GM21737 (cell line): ENCODE data around the gene NPM1.

ENCODE experiments used
- ATAC-seq: cut with Tn5 transposase; IDR thresholded peaks from one replicate; pipeline ENCODE4 v1.9.1; 2021; ENCODE audit warnings: mild to moderate bottlenecking, moderate library complexity; ENCODE audit not compliant: unreplicated experiment

Gene NPM1

GRCh38 chr5:171426680-171427079, 39.0 kb downstream of the NPM1 start:
- no peak for ATAC-seq

GRCh38 chr5:171427318-171428167, 39.9 kb downstream of the NPM1 start:
- no peak for ATAC-seq

- ATAC-seq: no peak
Measured at GRCh38 chr5:171428168-171428696, 40.6 kb downstream of the NPM1 start.

GRCh38 chr5:171428809-171429542, 41.3 kb downstream of the NPM1 start:
- ATAC-seq: no peak

- ATAC-seq: no peak
Measured at GRCh38 chr5:171429543-171429910, 41.9 kb downstream of the NPM1 start.

- no peak for ATAC-seq
Measured at GRCh38 chr5:171431251-171431777, 43.7 kb downstream of the NPM1 start.

GRCh38 chr5:171432076-171432475, 44.4 kb downstream of the NPM1 start:
- no peak for ATAC-seq

- no peak for ATAC-seq
Measured at GRCh38 chr5:171432583-171433351, 45.1 kb downstream of the NPM1 start.

GRCh38 chr5:171433352-171433698, 45.7 kb downstream of the NPM1 start:
- ATAC-seq: no peak

GRCh38 chr5:171433982-171434676, 46.5 kb downstream of the NPM1 start:
- no peak for ATAC-seq

GRCh38 chr5:171434874-171435273, 47.2 kb downstream of the NPM1 start:
- no peak for ATAC-seq

GRCh38 chr5:171435908-171436307, 48.3 kb downstream of the NPM1 start:
- ATAC-seq: no peak

- no peak for ATAC-seq
Measured at GRCh38 chr5:171436804-171437285, 49.2 kb downstream of the NPM1 start.

GRCh38 chr5:171437286-171437821, 49.7 kb downstream of the NPM1 start:
- ATAC-seq: no peak

GRCh38 chr5:171438738-171439137, 51.1 kb downstream of the NPM1 start:
- no peak for ATAC-seq

GRCh38 chr5:171441246-171441791, 53.7 kb downstream of the NPM1 start:
- no peak for ATAC-seq

- no peak for ATAC-seq
Measured at GRCh38 chr5:171442287-171443042, 54.8 kb downstream of the NPM1 start.

- no peak for ATAC-seq
Measured at GRCh38 chr5:171444582-171444981, 56.9 kb downstream of the NPM1 start.
